Measurements from ENCODE around the gene IL1RL1. TPM values are rescaled to one million over a fixed set of nuclear protein-coding genes. Genes with fewer than 3 reads are reported as not detected.

IL1RL1 gene
- total RNA-seq, 4 donors from 2014 or later = 0.45 to 10.9 (median 5.8) TPM

GRCh38 chr2:102334486-102334885 is 23.1 kb downstream of the IL1RL1 start:
- intact Hi-C loops (cut with DNase I) = no loop called here
- Histone ChIP-seq H3K9me3 (no peaks in the 10 kb centered on the region), H3K27me3 (no peaks in the 10 kb centered on the region), H3K36me3 (no peaks in the 10 kb centered on the region), H3K4me1 (peaks cover 0 to 16% (median 3%) of the 10 kb centered on the region in 3 donors), H3K27ac (no peak overlapping the region), H3K4me3 (no peak overlapping the region)
- 78 to 81% methylated on average over 1 of the region's 1 CpG for WGBS, 2 donors
- DNase-seq = no peak
- no peak for TF ChIP-seq CTCF (IDR thresholded peaks at IDR 0.05)
- no peak for TF ChIP-seq POLR2A (IDR thresholded peaks at IDR 0.05)

GRCh38 chr2:102335871-102336366 is 24.6 kb downstream of the IL1RL1 start:
- no peaks in the 10 kb centered on the region for H3K27me3 ChIP-seq
- no peak for DNase-seq
- no peaks in the 10 kb centered on the region for H3K9me3 ChIP-seq
- 69 to 80% methylated on average over 5 to 8 of the region's 8 CpGs for WGBS, 2 donors
- H3K36me3 ChIP-seq = no peaks in the 10 kb centered on the region
- TF ChIP-seq POLR2A (IDR thresholded peaks at IDR 0.05) = no peak
- no peak for TF ChIP-seq CTCF (IDR thresholded peaks at IDR 0.05)
- H3K4me1 ChIP-seq = peaks cover 0 to 16% (median 3%) of the 10 kb centered on the region in 3 donors
- intact Hi-C loops (cut with DNase I) = no loop called here
- peak overlapping the region in 1 of 4 donors; percentile 12 for H3K27ac ChIP-seq
- H3K4me3 ChIP-seq = no peak overlapping the region

GRCh38 chr2:102336502-102336945 is 25.2 kb downstream of the IL1RL1 start:
- no peak for DNase-seq
- Histone ChIP-seq H3K27ac (peak overlapping the region in 2 of 4 donors; percentile 30 to 49), H3K9me3 (no peaks in the 10 kb centered on the region), H3K4me3 (peak overlapping the region in 1 of 4 donors; percentile 34), H3K36me3 (no peaks in the 10 kb centered on the region), H3K27me3 (no peaks in the 10 kb centered on the region), H3K4me1 (peaks cover 0 to 16% (median 3%) of the 10 kb centered on the region in 3 donors)
- no peak for TF ChIP-seq POLR2A (IDR thresholded peaks at IDR 0.05)
- no peak for TF ChIP-seq CTCF (IDR thresholded peaks at IDR 0.05)
- WGBS, 2 donors = 33 to 56% methylated on average over 3 of the region's 3 CpGs
- intact Hi-C loops (cut with DNase I) = no loop called here

GRCh38 chr2:102337012-102337411 is 25.6 kb downstream of the IL1RL1 start:
- Histone ChIP-seq H3K9me3 (no peaks in the 10 kb centered on the region), H3K27ac (peak overlapping the region in 2 of 4 donors; percentile 30 to 49), H3K27me3 (no peaks in the 10 kb centered on the region), H3K4me3 (peak overlapping the region in 1 of 4 donors; percentile 34), H3K4me1 (peaks cover 0 to 16% (median 3%) of the 10 kb centered on the region in 3 donors), H3K36me3 (no peaks in the 10 kb centered on the region)
- TF ChIP-seq POLR2A (IDR thresholded peaks at IDR 0.05) (no peak), CTCF (IDR thresholded peaks at IDR 0.05) (no peak)
- no peak for DNase-seq
- WGBS, 2 donors = 29 to 45% methylated on average over 1 of the region's 1 CpG
- intact Hi-C loops (cut with DNase I) = no loop called here

GRCh38 chr2:102337481-102338386 is 26.4 kb downstream of the IL1RL1 start:
- H3K27me3 ChIP-seq = no peaks in the 10 kb centered on the region
- no peak overlapping the region for H3K4me3 ChIP-seq
- no peak overlapping the region for H3K27ac ChIP-seq
- 57 to 63% methylated on average over 3 of the region's 3 CpGs for WGBS, 2 donors
- no peaks in the 10 kb centered on the region for H3K36me3 ChIP-seq
- peaks cover 0 to 16% (median 3%) of the 10 kb centered on the region in 3 donors for H3K4me1 ChIP-seq
- DNase-seq = no peak
- TF ChIP-seq CTCF (IDR thresholded peaks at IDR 0.05) = no peak
- TF ChIP-seq POLR2A (IDR thresholded peaks at IDR 0.05) = no peak
- no peaks in the 10 kb centered on the region for H3K9me3 ChIP-seq
- intact Hi-C loops (cut with DNase I) = no loop called here

All from esophagus squamous epithelium (tissue), 5 donors.